MM.1S (cell line): ENCODE data around the gene CD302.

Experiments
- DNase-seq: peaks from one replicate; pipeline ENCODE4 v3.0.0-alpha.2; 2015
- H2AFZ ChIP-seq: fragments of 300-600 bp; sonication (generic); 2 replicates; pipeline ENCODE4 v1.6.0; 2016; ENCODE audit warnings: antibody characterized with exemption, low read length
- H3F3A ChIP-seq: fragments of 300-600 bp; sonication (generic); 2 replicates; pipeline ENCODE4 v1.6.1; 2016; ENCODE audit warnings: mild to moderate bottlenecking, antibody characterized with exemption, low read length, moderate library complexity, mixed read lengths; ENCODE audit not compliant: insufficient read depth
- H3K27ac ChIP-seq: fragments of 300-600 bp; sonication (generic); 2 replicates; pipeline ENCODE4 v1.5.1; 2016; ENCODE audit warnings: mild to moderate bottlenecking, low read length
- H3K27me3 ChIP-seq: fragments of 300-600 bp; sonication (generic); replicated peaks from 2 replicates; pipeline ENCODE4 v1.6.0; 2016; ENCODE audit warnings: low read length; ENCODE audit not compliant: insufficient read depth
- H3K36me3 ChIP-seq: fragments of 300-600 bp; sonication (generic); replicated peaks from 2 replicates; pipeline ENCODE4 v1.6.1; 2016; ENCODE audit warnings: mild to moderate bottlenecking, low read length, mixed read lengths; ENCODE audit not compliant: insufficient read depth
- H3K4me1 ChIP-seq: fragments of 300-600 bp; sonication (generic); 2 replicates; pipeline ENCODE4 v1.6.1; 2016; ENCODE audit warnings: low read length, mixed read lengths
- H3K4me2 ChIP-seq: fragments of 300-600 bp; sonication (generic); 2 replicates; pipeline ENCODE4 v1.6.0; 2016; ENCODE audit warnings: low read depth, low read length
- H3K4me3 ChIP-seq: fragments of 300-600 bp; sonication (generic); 2 replicates; pipeline ENCODE4 v1.5.1; 2016; ENCODE audit warnings: low read length, mixed read lengths
- H3K79me2 ChIP-seq: fragments of 300-600 bp; sonication (generic); 2 replicates; pipeline ENCODE4 v1.6.1; 2016; ENCODE audit warnings: mixed run types, low read length, mixed read lengths
- H3K9ac ChIP-seq: fragments of 300-600 bp; sonication (generic); 2 replicates; pipeline ENCODE4 v1.6.1; 2016; ENCODE audit warnings: low read length, mixed read lengths
- H3K9me2 ChIP-seq: fragments of 300-600 bp; sonication (generic); replicated peaks from 2 replicates; pipeline ENCODE4 v1.6.1; 2016; ENCODE audit warnings: mild to moderate bottlenecking, low read length, mixed read lengths; ENCODE audit not compliant: insufficient read depth
- H3K9me3 ChIP-seq: fragments of 300-600 bp; sonication (generic); replicated peaks from 2 replicates; pipeline ENCODE4 v1.6.1; 2016; ENCODE audit warnings: mild to moderate bottlenecking, low read length, mixed read lengths; ENCODE audit not compliant: insufficient read depth
- H4K20me1 ChIP-seq: fragments of 300-600 bp; sonication (generic); 2 replicates; pipeline ENCODE4 v1.6.1; 2016; ENCODE audit warnings: mild to moderate bottlenecking, low read length, moderate library complexity, mixed read lengths; ENCODE audit not compliant: insufficient read depth
- CTCF ChIP-seq: fragments of 300-600 bp; sonication (generic); IDR thresholded peaks from 2 replicates; pipeline ENCODE4 v1.5.1; 2016; ENCODE audit warnings: antibody characterized with exemption, low read length, mixed read lengths
- EZH2 ChIP-seq: fragments of 300-600 bp; sonication (generic); optimal IDR thresholded peaks from 2 replicates; pipeline ENCODE3; 2017; ENCODE audit warnings: low read depth, mild to moderate bottlenecking, antibody characterized with exemption, low read length, mixed read lengths
- EZH2phosphoT487 ChIP-seq: fragments of 300-600 bp; sonication (generic); IDR thresholded peaks from 2 replicates; pipeline ENCODE4 v1.6.1; 2018; ENCODE audit warnings: antibody characterized with exemption, low read length

The CD302 gene

DNA sequence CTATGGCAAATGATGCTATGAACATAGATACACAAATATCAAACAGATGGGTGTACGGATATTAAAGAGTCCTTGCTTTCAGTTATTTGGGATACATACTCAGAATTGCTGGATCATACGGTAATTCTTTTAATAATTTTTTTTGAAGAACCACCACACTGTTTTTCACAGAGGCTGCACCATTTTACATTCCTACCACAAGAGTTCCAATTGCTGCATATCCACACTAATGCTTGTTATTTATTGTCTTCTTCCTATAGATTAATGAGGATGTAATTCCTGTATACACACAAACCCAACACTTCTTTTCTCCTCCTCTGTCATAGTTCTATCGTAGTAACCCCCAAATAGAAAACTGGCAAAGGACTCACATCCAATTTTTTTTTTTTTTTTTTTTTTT, 21.7 kb downstream of the CD302 start:
- no peak overlapping the region for H3K27ac ChIP-seq
- no peaks in the 10 kb centered on the region; the same call in 1 of the 2 replicates for H3F3A ChIP-seq
- H3K36me3 ChIP-seq = no peaks in the 10 kb centered on the region
- H4K20me1 ChIP-seq = no peaks in the 10 kb centered on the region
- H3K27me3 ChIP-seq = no peaks in the 10 kb centered on the region
- no peak overlapping the region for H2AFZ ChIP-seq
- no peak overlapping the region for H3K4me3 ChIP-seq
- H3K4me2 ChIP-seq = no peak overlapping the region
- no peaks in the 10 kb centered on the region for H3K79me2 ChIP-seq
- H3K4me1 ChIP-seq = no peaks in the 10 kb centered on the region
- DNase-seq = no peak
- TF ChIP-seq EZH2phosphoT487 (no peak), EZH2 (no peak), CTCF (no peak)
- H3K9me3 ChIP-seq = no peaks in the 10 kb centered on the region
- H3K9ac ChIP-seq = no peak overlapping the region
- H3K9me2 ChIP-seq = no peaks in the 10 kb centered on the region

DNA sequence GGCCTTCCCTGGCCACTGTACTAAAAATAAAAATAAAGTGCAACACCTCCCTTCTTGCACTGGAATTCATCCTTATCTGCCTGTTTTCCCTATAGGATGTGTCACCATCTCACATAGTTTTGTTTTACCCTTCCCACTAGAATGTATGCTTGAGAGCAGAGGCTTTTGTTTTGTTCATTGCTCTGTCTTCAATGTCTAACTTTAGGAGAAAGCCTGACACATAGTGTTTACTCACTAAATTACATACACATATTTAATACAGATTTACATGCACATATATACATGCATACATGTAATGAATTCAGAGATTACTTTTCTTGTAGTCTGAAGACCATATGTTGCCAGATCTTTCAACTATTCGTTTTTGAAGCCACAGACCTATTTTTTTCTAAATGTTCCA, 23.0 kb downstream of the CD302 start:
- Histone ChIP-seq H3K9me3 (no peaks in the 10 kb centered on the region), H3K4me3 (no peak overlapping the region), H4K20me1 (no peaks in the 10 kb centered on the region), H3K9me2 (no peaks in the 10 kb centered on the region), H3K79me2 (no peaks in the 10 kb centered on the region), H2AFZ (no peak overlapping the region), H3K4me2 (no peak overlapping the region), H3K27me3 (no peaks in the 10 kb centered on the region), H3K9ac (no peak overlapping the region), H3K36me3 (no peaks in the 10 kb centered on the region), H3K27ac (no peak overlapping the region), H3K4me1 (no peaks in the 10 kb centered on the region), H3F3A (no peaks in the 10 kb centered on the region; the same call in 1 of the 2 replicates)
- no peak for DNase-seq
- TF ChIP-seq EZH2 = no peak
- no peak for TF ChIP-seq CTCF
- TF ChIP-seq EZH2phosphoT487 = no peak

DNA sequence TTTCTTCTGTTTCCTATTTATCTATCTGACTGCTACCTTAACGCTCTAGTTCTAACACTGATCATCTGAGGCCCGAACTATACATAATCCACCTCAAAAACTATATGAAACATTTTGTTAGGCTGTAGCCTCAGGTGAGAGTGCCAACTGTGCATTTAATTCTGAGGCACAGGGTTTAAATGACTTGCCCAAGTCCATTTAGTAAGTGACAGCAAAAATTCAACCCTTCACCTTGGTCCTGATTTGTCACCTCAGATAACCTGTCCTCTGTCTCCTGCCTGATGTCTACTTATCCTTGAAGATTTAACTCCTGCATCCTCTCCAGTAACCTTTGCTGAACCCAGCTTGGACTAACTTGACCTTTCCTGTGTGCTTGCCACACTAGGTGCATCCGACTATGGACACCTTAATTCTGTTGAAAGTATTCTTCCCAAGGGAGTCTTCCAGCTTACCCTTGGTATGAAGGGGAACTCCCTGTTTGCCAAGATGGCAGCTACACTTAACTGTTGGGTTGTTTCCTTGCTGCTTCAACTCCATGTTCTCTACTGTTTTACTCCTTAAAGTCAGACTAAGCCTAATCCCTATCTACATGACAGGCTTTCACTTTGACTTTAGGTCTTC, 23.5 kb downstream of the CD302 start:
- no peak overlapping the region for H3K27ac ChIP-seq
- DNase-seq = no peak
- no peaks in the 10 kb centered on the region for H4K20me1 ChIP-seq

More for the DNA sequence above, 23.5 kb downstream of the CD302 start:
- Histone ChIP-seq H3K27me3 (no peaks in the 10 kb centered on the region), H2AFZ (no peak overlapping the region), H3K9ac (no peak overlapping the region), H3K4me3 (no peak overlapping the region), H3K79me2 (no peaks in the 10 kb centered on the region), H3K9me2 (no peaks in the 10 kb centered on the region), H3K4me2 (no peak overlapping the region), H3K4me1 (no peaks in the 10 kb centered on the region), H3K9me3 (no peaks in the 10 kb centered on the region), H3F3A (no peaks in the 10 kb centered on the region), H3K36me3 (no peaks in the 10 kb centered on the region)
- TF ChIP-seq EZH2phosphoT487 (no peak), CTCF (no peak), EZH2 (no peak)
